ENCODE results near the gene UTP25.
A peak's percentile ranks its signal among the peaks of the same experiment; 100 is the strongest.

UTP25 gene, protein sequence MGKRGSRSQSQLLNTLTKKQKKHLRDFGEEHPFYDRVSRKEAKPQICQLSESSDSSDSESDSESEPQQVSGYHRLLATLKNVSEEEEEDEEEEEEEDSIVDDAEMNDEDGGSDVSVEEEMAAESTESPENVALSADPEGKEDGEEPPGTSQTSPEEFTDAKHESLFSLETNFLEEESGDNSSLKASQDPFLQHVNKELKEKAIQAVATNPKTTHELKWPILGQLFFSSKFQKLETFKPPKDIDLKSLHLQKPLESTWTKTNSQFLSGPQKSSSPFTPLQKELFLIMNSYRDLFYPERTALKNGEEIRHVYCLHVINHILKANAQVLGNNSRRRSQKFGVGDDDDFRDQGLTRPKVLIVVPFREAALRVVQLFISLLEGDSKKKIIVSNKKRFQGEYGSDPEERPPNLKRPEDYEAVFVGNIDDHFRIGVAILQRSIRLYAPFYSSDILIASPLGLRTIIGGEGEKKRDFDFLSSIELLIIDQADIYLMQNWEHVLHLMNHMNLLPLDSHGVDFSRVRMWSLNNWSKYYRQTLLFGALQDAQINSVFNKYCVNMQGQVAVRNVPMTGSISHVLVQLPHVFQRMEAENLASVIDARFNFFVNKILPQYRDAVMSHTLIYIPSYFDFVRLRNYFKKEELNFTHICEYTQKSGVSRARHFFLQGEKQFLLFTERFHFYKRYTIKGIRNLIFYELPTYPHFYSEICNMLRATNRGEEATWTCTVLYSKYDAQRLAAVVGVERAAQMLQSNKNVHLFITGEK

DNA sequence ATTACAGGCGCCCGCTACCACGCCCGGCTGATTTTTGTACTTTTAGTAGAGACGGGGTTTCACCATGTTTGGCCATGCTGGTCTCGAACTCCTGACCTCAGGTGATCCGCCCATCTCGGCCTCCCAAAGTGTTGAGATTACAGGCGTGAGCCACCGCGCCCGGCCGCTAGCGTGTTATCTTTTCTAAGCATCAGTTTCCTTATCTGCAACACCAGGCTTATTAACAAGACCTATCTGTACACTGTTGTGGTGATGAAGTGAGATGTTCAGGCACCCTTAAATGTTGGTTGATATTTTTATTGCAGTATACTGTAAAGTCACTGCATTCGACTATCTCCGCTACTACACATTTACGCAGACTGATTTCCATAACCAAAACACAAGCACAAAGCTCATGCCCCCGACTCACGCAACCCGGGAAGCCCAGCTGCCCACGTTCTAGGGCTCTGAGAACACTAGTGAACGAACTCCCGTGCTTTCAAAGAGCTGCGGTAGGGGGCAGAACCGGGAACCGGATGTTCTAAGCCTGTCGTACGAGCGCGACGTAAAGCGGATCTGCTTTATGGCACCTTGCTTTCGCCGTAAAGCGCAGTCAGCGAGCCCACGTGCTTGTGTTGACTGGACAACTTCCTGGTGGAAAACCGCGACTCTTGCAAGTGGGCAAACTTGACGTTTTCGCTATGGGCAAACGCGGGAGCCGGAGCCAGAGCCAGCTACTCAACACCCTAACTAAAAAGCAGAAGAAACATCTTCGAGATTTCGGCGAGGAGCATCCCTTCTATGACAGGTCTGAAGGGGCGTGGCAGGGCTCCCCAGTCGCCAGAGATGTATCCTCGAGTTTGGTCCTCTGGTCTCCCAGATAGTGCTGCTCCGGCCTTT, at the start of gene UTP25:
UTP25 (plus strand) TSS at position 589 of the 879 bp plus-strand sequence; CDS start at position 681, 92 bp downstream.
- DNase-seq (ENCODE audit: extremely low spot score), result peak; percentile 91
- TF ChIP-seq L3MBTL2 (conservative IDR thresholded peaks at IDR 0.05) (peak; percentile 98), SUZ12 (IDR thresholded peaks at IDR 0.05) (no peak), FOXK2 (IDR thresholded peaks at IDR 0.05) (peak; percentile 96), NFRKB (IDR thresholded peaks at IDR 0.05) (no peak), ELF4 (IDR thresholded peaks at IDR 0.05) (peak; percentile 64)
- ChIA-PET CTCF (interaction anchor here (0.6 to 1.5 kb wide), 7 partner anchors 11 to 162 kb away, joined by 3 to 4 read pairs (median 3); no protein-coding TSS in a partner anchor), POLR2A (interaction anchor here (0.6 to 1.4 kb wide), 12 partner anchors 9 to 165 kb away, joined by 3 to 7 read pairs (median 4); partner anchors contain the start of gene C1orf74)

GRCh38 chr1:209778102-209778501, 49.7 kb upstream of the UTP25 start:
- POLR2A ChIA-PET, result no interaction called here
- CTCF ChIA-PET, result no interaction called here
- TF ChIP-seq NFRKB (IDR thresholded peaks at IDR 0.05) (no peak), PKNOX1 (IDR thresholded peaks at IDR 0.05) (no peak), CTBP1 (IDR thresholded peaks at IDR 0.05; ENCODE audit: borderline replicate concordance) (no peak), SUZ12 (IDR thresholded peaks at IDR 0.05) (no peak), FOXM1 (IDR thresholded peaks at IDR 0.05; ENCODE audit: borderline replicate concordance) (no peak), BHLHE40 (IDR thresholded peaks at IDR 0.05; ENCODE audit: borderline replicate concordance) (no peak), TARDBP (IDR thresholded peaks at IDR 0.05) (no peak), HDGF (IDR thresholded peaks at IDR 0.05; ENCODE audit: borderline replicate concordance) (no peak), ZNF384 (IDR thresholded peaks at IDR 0.05) (no peak), ELF4 (IDR thresholded peaks at IDR 0.05) (no peak), LEF1 (IDR thresholded peaks at IDR 0.05; ENCODE audit: borderline replicate concordance) (no peak), SP1 (IDR thresholded peaks at IDR 0.05) (no peak), FOXK2 (IDR thresholded peaks at IDR 0.05) (no peak)
- DNase-seq (ENCODE audit: extremely low spot score), result no peak

DNA sequence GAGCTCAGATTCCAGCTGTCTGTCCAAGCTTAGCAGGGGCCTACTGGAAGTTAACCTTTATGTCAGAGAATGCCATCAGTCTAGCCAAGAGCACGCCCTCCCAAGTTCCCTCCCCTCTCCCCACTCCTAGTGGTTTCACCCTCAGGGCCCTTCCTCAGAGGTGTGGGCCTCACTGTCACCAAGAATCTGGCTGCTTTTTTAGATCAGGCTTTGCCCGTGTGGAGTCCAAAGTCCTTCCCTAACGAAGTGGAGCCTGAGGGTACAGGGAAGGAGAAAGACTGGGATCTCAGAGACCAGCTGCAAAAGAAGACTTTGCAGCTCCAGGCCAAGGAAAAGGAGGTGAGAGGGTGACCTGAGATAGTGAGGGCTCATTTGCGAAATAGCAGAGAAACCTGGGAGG, 47.5 kb upstream of the UTP25 start:
- DNase-seq (ENCODE audit: extremely low spot score), result no peak
- ChIA-PET POLR2A (no interaction called here), CTCF (no interaction called here)
- TF ChIP-seq SUZ12 (IDR thresholded peaks at IDR 0.05) (no peak), L3MBTL2 (conservative IDR thresholded peaks at IDR 0.05) (no peak), FOXM1 (IDR thresholded peaks at IDR 0.05; ENCODE audit: borderline replicate concordance) (no peak), FOXK2 (IDR thresholded peaks at IDR 0.05) (no peak), ELF4 (IDR thresholded peaks at IDR 0.05) (no peak), CTBP1 (IDR thresholded peaks at IDR 0.05; ENCODE audit: borderline replicate concordance) (no peak)

- DNase-seq (ENCODE audit: extremely low spot score), result no peak
- POLR2A ChIA-PET, result interaction anchor here (1.6 kb wide), 1 partner anchor 24 kb away, joined by 9 read pairs; no protein-coding TSS in a partner anchor
- CTCF ChIA-PET, result no interaction called here
- no peak for TF ChIP-seq FOXK2 (IDR thresholded peaks at IDR 0.05)
- no peak for TF ChIP-seq PKNOX1 (IDR thresholded peaks at IDR 0.05)
- TF ChIP-seq BHLHE40 (IDR thresholded peaks at IDR 0.05; ENCODE audit: borderline replicate concordance), result no peak
- no peak for TF ChIP-seq FOXM1 (IDR thresholded peaks at IDR 0.05; ENCODE audit: borderline replicate concordance)
- TF ChIP-seq ELF4 (IDR thresholded peaks at IDR 0.05), result no peak
- no peak for TF ChIP-seq ZNF384 (IDR thresholded peaks at IDR 0.05)
- no peak for TF ChIP-seq NFRKB (IDR thresholded peaks at IDR 0.05)
- TF ChIP-seq SP1 (IDR thresholded peaks at IDR 0.05), result no peak
- no peak for TF ChIP-seq HDGF (IDR thresholded peaks at IDR 0.05; ENCODE audit: borderline replicate concordance)
- TF ChIP-seq CTBP1 (IDR thresholded peaks at IDR 0.05; ENCODE audit: borderline replicate concordance), result no peak
- no peak for TF ChIP-seq ARNT (IDR thresholded peaks at IDR 0.05)
- TF ChIP-seq FOXA1 (IDR thresholded peaks at IDR 0.05), result no peak
- TF ChIP-seq L3MBTL2 (conservative IDR thresholded peaks at IDR 0.05), result no peak
These were observed 44.4 kb upstream of the UTP25 start for GRCh38 chr1:209783386-209783785.

DNA sequence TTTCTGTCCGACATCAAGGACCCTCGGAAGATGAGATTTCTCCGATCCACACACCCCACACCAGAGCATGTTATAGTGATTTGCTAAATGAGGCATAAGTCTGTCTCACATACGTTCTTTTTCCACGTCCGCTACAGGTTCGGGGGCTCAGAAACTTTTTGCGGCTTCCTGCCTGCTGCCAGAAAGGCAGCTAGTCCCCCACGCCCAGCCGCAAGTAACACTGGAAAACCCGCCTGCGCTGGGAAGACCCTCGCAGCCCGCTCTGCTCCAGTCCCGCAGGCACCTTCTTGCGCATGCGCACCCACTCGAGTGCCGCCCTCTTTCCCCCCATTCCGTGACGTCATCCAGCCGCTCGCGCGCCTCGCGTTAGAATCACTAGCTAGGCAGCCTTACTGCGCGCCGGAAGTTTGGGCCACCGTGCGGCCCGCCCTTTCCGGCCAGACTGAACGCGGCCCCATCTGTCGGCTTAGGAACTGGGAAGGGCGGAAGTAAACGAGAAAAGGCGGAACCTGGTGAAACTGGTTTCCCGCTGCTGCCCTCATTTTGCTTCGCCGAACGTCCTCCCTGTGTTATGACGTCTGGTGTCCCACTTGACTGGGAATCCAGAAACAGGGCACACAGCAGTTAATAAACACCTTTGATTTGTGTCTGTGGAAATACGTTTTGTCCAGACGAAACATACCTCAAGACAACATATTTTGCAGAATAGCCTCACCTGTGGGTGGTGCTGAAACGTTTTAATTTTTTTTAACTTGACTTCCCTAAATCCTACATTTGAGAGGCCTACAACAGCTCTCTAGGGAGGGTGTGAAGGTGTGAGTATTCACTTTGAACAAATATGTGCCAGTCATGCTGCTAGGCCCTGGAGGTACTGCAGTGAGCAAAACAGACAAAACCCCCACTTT, 43.3 kb upstream of the UTP25 start, which contains the start of gene C1orf74:
C1orf74 (minus strand) TSS at position 295 of the 905 bp plus-strand sequence. CDS start 925 bp downstream, outside the sequence.
- DNase-seq (ENCODE audit: extremely low spot score), result peak; percentile 100
- TF ChIP-seq SP1 (IDR thresholded peaks at IDR 0.05) (no peak), BHLHE40 (IDR thresholded peaks at IDR 0.05; ENCODE audit: borderline replicate concordance) (no peak), CTBP1 (IDR thresholded peaks at IDR 0.05; ENCODE audit: borderline replicate concordance) (peak; percentile 44; the same call in 1 of the 2 replicates), NFRKB (IDR thresholded peaks at IDR 0.05) (no peak), FOXA1 (IDR thresholded peaks at IDR 0.05) (no peak), FOXM1 (IDR thresholded peaks at IDR 0.05; ENCODE audit: borderline replicate concordance) (no peak), ELF4 (IDR thresholded peaks at IDR 0.05) (peak; percentile 38; the same call in 1 of the 2 replicates), L3MBTL2 (conservative IDR thresholded peaks at IDR 0.05) (peak; percentile 98), LEF1 (IDR thresholded peaks at IDR 0.05; ENCODE audit: borderline replicate concordance) (no peak), PKNOX1 (IDR thresholded peaks at IDR 0.05) (no peak), TARDBP (IDR thresholded peaks at IDR 0.05) (no peak)
- ChIA-PET POLR2A (interaction anchor here (0.6 to 1.6 kb wide), 20 partner anchors 8 to 132 kb away, joined by 3 to 15 read pairs (median 3); partner anchors contain the start of genes LAMB3 and UTP25), CTCF (no interaction called here)

Measured in HEK293T (cell line).